Smooth muscle cell (in vitro differentiated cells): Measurements from ENCODE around the gene AGPAT4. TPM values are rescaled to one million over a fixed set of nuclear protein-coding genes. Genes with fewer than 3 reads are reported as not detected.

Experiments used
- DNase-seq: peaks from one replicate; lab custom pipeline; 2025; ENCODE audit not compliant: unreplicated experiment; lab: John Stamatoyannopoulos, UW
- H2AFZ ChIP-seq: fragments of 200-600 bp; sonication (generic); 2 replicates; pipeline ENCODE4 v1.6.0; 2016; ENCODE audit warnings: antibody characterized with exemption, low read depth, mild to moderate bottlenecking
- H3F3A ChIP-seq: fragments of 200-600 bp; sonication (generic); 2 replicates; pipeline ENCODE4 v1.6.0; 2017; ENCODE audit warnings: antibody characterized with exemption, low read depth
- H3K27ac ChIP-seq: fragments of 200-600 bp; sonication (generic); 2 replicates; pipeline ENCODE4 v1.5.1; 2016; ENCODE audit warnings: low read depth, mild to moderate bottlenecking
- H3K27me3 ChIP-seq: fragments of 200-600 bp; sonication (generic); 2 replicates; pipeline ENCODE4 v1.6.1; 2016; ENCODE audit warnings: low read depth, mild to moderate bottlenecking
- H3K36me3 ChIP-seq: fragments of 200-600 bp; sonication (generic); 2 replicates; pipeline ENCODE4 v1.5.1; 2016; ENCODE audit warnings: low read depth
- H3K4me1 ChIP-seq: fragments of 200-600 bp; sonication (generic); 2 replicates; pipeline ENCODE4 v1.5.1; 2016; ENCODE audit warnings: low read depth
- H3K4me2 ChIP-seq: fragments of 200-600 bp; sonication (generic); 2 replicates; pipeline ENCODE4 v1.6.0; 2016; ENCODE audit warnings: mild to moderate bottlenecking
- H3K4me3 ChIP-seq: fragments of 200-600 bp; sonication (generic); 2 replicates; pipeline ENCODE4 v1.5.1; 2016; ENCODE audit warnings: mild to moderate bottlenecking
- H3K79me2 ChIP-seq: fragments of 200-600 bp; sonication (generic); 2 replicates; pipeline ENCODE4 v1.6.0; 2016; ENCODE audit warnings: low read depth, mild to moderate bottlenecking
- H3K9ac ChIP-seq: fragments of 200-600 bp; sonication (generic); 2 replicates; pipeline ENCODE4 v1.6.0; 2016; ENCODE audit warnings: low read depth
- H3K9me3 ChIP-seq: fragments of 200-600 bp; sonication (generic); replicated peaks from 2 replicates; pipeline ENCODE4 v1.5.1; 2016; ENCODE audit warnings: low read depth
- H4K20me1 ChIP-seq: fragments of 200-600 bp; sonication (generic); 2 replicates; pipeline ENCODE4 v1.6.0; 2016; ENCODE audit warnings: low read depth
- CTCF ChIP-seq: fragments of 200-600 bp; sonication (generic); IDR thresholded peaks from 2 replicates; pipeline ENCODE4 v1.5.1; 2017; ENCODE audit warnings: borderline replicate concordance, mild to moderate bottlenecking, antibody characterized with exemption; ENCODE audit not compliant: insufficient read depth, poor library complexity, severe bottlenecking
- WGBS: methylation state at CpG from one replicate; pipeline ENCODE4 v1.1.7; 2016; ENCODE audit warnings: low lambda C conversion rate; 5-methylcytosine and 5-hydroxymethylcytosine counted together
- polyA plus RNA-seq: library from polyadenylated mRNA; unstranded; fragments of >200 nt; fragmentation: Nextera tagmentation; extraction: Ambion mirVana; gene quantifications from 2 replicates; pipeline ENCODE4 v1.2.1, GENCODE V29; 2016
- total RNA-seq: library from RNA; depleted of rRNA; stranded (reverse); fragments of >200 nt; gene quantifications from 2 replicates; pipeline ENCODE4 v1.2.3, GENCODE V29; 2014

AGPAT4 gene
- total and polyA plus RNA-seq, 2 experiments from 2014 or later: 51.4 to 51.8 TPM

DNA sequence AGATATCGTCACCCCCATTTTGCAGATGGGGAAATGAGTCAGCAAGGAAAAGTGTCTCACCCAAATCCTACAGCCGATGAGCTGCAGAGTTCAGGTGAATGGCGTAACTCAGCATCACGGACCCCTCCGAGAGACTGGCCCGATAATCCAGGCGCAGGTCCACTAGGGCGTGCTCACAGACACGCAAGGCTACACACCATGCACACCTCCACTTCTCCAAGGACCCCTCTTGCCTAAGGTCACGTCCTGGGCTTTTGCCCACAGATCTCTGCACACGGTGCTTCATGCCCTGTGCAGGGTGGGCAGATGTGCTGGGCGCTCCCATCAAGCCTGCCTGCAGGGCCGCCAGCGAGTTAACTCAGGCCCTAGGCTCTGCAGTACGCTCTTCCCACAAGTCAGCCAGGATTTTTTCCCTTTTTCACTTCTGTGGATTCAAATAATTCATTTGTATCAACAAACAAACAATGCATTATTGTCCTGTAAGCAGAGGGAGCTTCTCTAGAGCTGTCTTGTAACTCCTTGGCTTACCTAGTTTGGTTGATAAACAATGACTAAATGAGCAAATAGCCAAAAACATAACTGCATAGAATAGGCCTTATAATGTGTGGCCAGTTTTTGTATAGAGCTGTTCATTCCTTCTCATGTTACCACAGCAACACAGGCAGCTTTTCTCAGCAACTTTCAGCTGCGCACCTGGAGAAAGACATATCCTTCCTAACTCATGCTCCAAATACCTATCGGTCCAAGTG lies 139.1 kb downstream of the AGPAT4 start:
- no peak overlapping the region for H3K9ac ChIP-seq
- no peaks in the 10 kb centered on the region for H3K9me3 ChIP-seq
- H3K4me1 ChIP-seq: no peaks in the 10 kb centered on the region
- no peak overlapping the region for H3K4me2 ChIP-seq
- TF ChIP-seq CTCF: no peak
- no peak overlapping the region for H3K27ac ChIP-seq
- no peaks in the 10 kb centered on the region for H3K36me3 ChIP-seq
- no peaks in the 10 kb centered on the region for H4K20me1 ChIP-seq
- H3F3A ChIP-seq: peaks cover 12% of the 10 kb centered on the region
- DNase-seq: no peak
- no peaks in the 10 kb centered on the region for H3K27me3 ChIP-seq
- WGBS: 98% methylated on average over 17 of the region's 17 CpGs
- no peak overlapping the region for H2AFZ ChIP-seq
- H3K4me3 ChIP-seq: no peak overlapping the region
- no peaks in the 10 kb centered on the region for H3K79me2 ChIP-seq

- no peak for DNase-seq
- Histone ChIP-seq H3F3A (peaks cover 12% of the 10 kb centered on the region), H3K4me3 (no peak overlapping the region), H4K20me1 (no peaks in the 10 kb centered on the region), H3K27me3 (no peaks in the 10 kb centered on the region), H3K79me2 (no peaks in the 10 kb centered on the region), H3K36me3 (no peaks in the 10 kb centered on the region), H3K27ac (no peak overlapping the region), H2AFZ (no peak overlapping the region), H3K9me3 (no peaks in the 10 kb centered on the region), H3K4me2 (no peak overlapping the region), H3K4me1 (no peaks in the 10 kb centered on the region), H3K9ac (no peak overlapping the region)
- TF ChIP-seq CTCF: no peak
- 96% methylated on average over 9 of the region's 9 CpGs for WGBS
Measured at GRCh38 chr6:161133963-161134362, 139.9 kb downstream of the AGPAT4 start.

DNA sequence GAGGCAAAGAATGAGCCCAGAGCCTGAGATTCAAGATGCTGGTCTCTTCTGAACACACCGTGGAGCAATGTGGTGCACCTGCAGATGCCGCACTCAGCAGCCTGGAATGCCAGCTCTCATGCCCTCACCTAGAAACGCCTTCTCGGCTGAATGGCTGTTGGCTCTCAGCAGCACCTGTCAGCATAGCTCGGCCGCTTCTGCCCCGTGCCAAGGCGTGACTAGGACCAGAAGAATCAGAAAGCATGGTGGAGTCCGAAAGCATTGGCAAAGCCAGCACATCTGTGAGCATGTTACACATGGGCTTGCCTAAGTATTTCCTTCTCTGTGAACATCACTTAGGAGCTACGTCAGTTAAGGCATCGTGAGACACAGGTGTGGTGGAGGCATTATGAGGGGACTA lies 141.5 kb downstream of the AGPAT4 start:
- Histone ChIP-seq H3K9ac (no peak overlapping the region), H2AFZ (no peak overlapping the region), H3K27ac (no peak overlapping the region), H3K4me3 (no peak overlapping the region), H3K36me3 (no peaks in the 10 kb centered on the region), H3K79me2 (no peaks in the 10 kb centered on the region), H3K9me3 (no peaks in the 10 kb centered on the region), H3K4me1 (no peaks in the 10 kb centered on the region), H3K27me3 (no peaks in the 10 kb centered on the region), H3K4me2 (no peak overlapping the region), H3F3A (peaks cover 17% of the 10 kb centered on the region), H4K20me1 (no peaks in the 10 kb centered on the region)
- 98% methylated on average over 11 of the region's 11 CpGs for WGBS
- TF ChIP-seq CTCF: no peak
- DNase-seq: no peak
